Measurements from ENCODE around the gene MAST4.

MAST4 gene

GRCh38 chr5:66717455-66718373, 121.5 kb downstream of the MAST4 start (continued):
- 0 out of 2 replicates have a peak, but pooled peaks have one; percentile 4 for TF ChIP-seq KLF8 (tag by site-specific recombination; IDR thresholded peaks at IDR 0.05)
- no peak for TF ChIP-seq ZNF791 (tag by site-specific recombination; IDR thresholded peaks at IDR 0.05)
- TF ChIP-seq ZNF660 (tag by site-specific recombination; IDR thresholded peaks at IDR 0.05): no peak
- TF ChIP-seq ZNF600 (tag by site-specific recombination; IDR thresholded peaks at IDR 0.05): no peak
- no peak for TF ChIP-seq ZNF544 (tag by site-specific recombination; IDR thresholded peaks at IDR 0.05)
- no peak for TF ChIP-seq SETDB1 (IDR thresholded peaks at IDR 0.05; ENCODE audit: insufficient read length, low read length)
- TF ChIP-seq ZNF248 (tag by site-specific recombination; IDR thresholded peaks at IDR 0.05): no peak
- peak; percentile 72 for TF ChIP-seq ZNF629 (tag by site-specific recombination; IDR thresholded peaks at IDR 0.05)
- no peak for TF ChIP-seq ZNF555 (tag by site-specific recombination; conservative IDR thresholded peaks at IDR 0.05)
- TF ChIP-seq ZFP37 (tag by site-specific recombination; IDR thresholded peaks at IDR 0.05): no peak
- TF ChIP-seq KLF10 (tag by site-specific recombination; IDR thresholded peaks at IDR 0.05): no peak; the same call in 1 of the 2 replicates
- TF ChIP-seq ZNF560 (tag by site-specific recombination; IDR thresholded peaks at IDR 0.05; ENCODE audit: borderline replicate concordance): no peak
- no peak for TF ChIP-seq MYNN (tag by site-specific recombination; IDR thresholded peaks at IDR 0.05; ENCODE audit: borderline replicate concordance)
- no peak for TF ChIP-seq ZNF148 (tag by site-specific recombination; IDR thresholded peaks at IDR 0.05; ENCODE audit: borderline replicate concordance)
- TF ChIP-seq OSR2 (tag by site-specific recombination; IDR thresholded peaks at IDR 0.05): peak; percentile 91
- TF ChIP-seq ZSCAN5A (tag by site-specific recombination; IDR thresholded peaks at IDR 0.05): no peak
- TF ChIP-seq ZNF777 (tag by site-specific recombination; IDR thresholded peaks at IDR 0.05; ENCODE audit: borderline replicate concordance): no peak
- no peak for TF ChIP-seq ZNF488 (tag by site-specific recombination; IDR thresholded peaks at IDR 0.05)
- peak; percentile 78 for TF ChIP-seq ZNF335 (tag by site-specific recombination; conservative IDR thresholded peaks at IDR 0.05)
- TF ChIP-seq GLI4 (tag by site-specific recombination; IDR thresholded peaks at IDR 0.05): no peak
- TF ChIP-seq KLF16 (tag by site-specific recombination; IDR thresholded peaks at IDR 0.05): no peak
- no peak for TF ChIP-seq ZXDB (tag by site-specific recombination; IDR thresholded peaks at IDR 0.05)
- 0 out of 2 replicates have a peak, but pooled peaks have one; percentile 10 for TF ChIP-seq ZNF398 (tag by site-specific recombination; IDR thresholded peaks at IDR 0.05)
- no peak for TF ChIP-seq ZSCAN16 (tag by site-specific recombination; IDR thresholded peaks at IDR 0.05)
- no peak for TF ChIP-seq ZNF292 (tag by site-specific recombination; IDR thresholded peaks at IDR 0.05; ENCODE audit: borderline replicate concordance, low read depth)
- TF ChIP-seq ZNF596 (tag by site-specific recombination; IDR thresholded peaks at IDR 0.05): no peak
- TF ChIP-seq ZBTB11 (tag by site-specific recombination; conservative IDR thresholded peaks at IDR 0.05; ENCODE audit: low read depth): no peak
- TF ChIP-seq SP3 (tag by site-specific recombination; IDR thresholded peaks at IDR 0.05): no peak
- TF ChIP-seq ZBTB48 (tag by site-specific recombination; IDR thresholded peaks at IDR 0.05): peak; percentile 55; the same call in 1 of the 2 replicates
- TF ChIP-seq ZNF157 (tag by site-specific recombination; IDR thresholded peaks at IDR 0.05): no peak
- peak; percentile 25; the same call in 1 of the 2 replicates for TF ChIP-seq ZNF341 (tag by site-specific recombination; IDR thresholded peaks at IDR 0.05; ENCODE audit: low read depth)
